Activated naive CD8-positive, alpha-beta T cell treated with anti-CD3 and anti-CD28 coated beads, Interleukin-2, amount 10 ng/mL, durations not matched to agents 7 days and 5 days (primary cell): ENCODE measurements around the gene AGBL4. TPM values are rescaled to one million over a fixed set of nuclear protein-coding genes. Genes with fewer than 3 reads are reported as not detected.
"Not testable (repeated sequence)": the region's sequence is repeated elsewhere in the genome, so short reads cannot be mapped to it uniquely, and the experiment has no call there.

Experiments used
- ATAC-seq: fragments of 150-1000 bp; cut with Tn5 transposase; one replicate; pipeline ENCODE4 v1.10.0; 2021; ENCODE audit warnings: low read depth, moderate library complexity
- POLR2A ChIA-PET: fragments of 350-600 bp; sonication (Branson Sonifier 250); formaldehyde crosslinking; loops from one replicate; lab custom pipeline; 2021; ENCODE audit warnings: antibody characterized with exemption; lab: Charles Lee
- DNase-seq: peaks from one replicate; pipeline ENCODE4 v3.0.0; 2021
- H3K27ac Mint-ChIP-seq: one replicate; pipeline ENCODE4 v1.8.0; 2022; ENCODE audit warnings: mild to moderate bottlenecking, mixed read lengths
- H3K27me3 Mint-ChIP-seq: one replicate; pipeline ENCODE4 v1.8.0; 2022; ENCODE audit warnings: mild to moderate bottlenecking, moderate library complexity, mixed read lengths
- H3K36me3 Mint-ChIP-seq: one replicate; pipeline ENCODE4 v1.8.0; 2021; ENCODE audit warnings: mild to moderate bottlenecking, mixed read lengths
- H3K4me1 Mint-ChIP-seq: one replicate; pipeline ENCODE4 v1.8.0; 2021; ENCODE audit warnings: mixed read lengths
- H3K4me3 Mint-ChIP-seq: one replicate; pipeline ENCODE4 v1.8.0; 2022; ENCODE audit warnings: mild to moderate bottlenecking, moderate library complexity, mixed read lengths
- H3K9me3 Mint-ChIP-seq: one replicate; pipeline ENCODE4 v1.8.0; 2021; ENCODE audit warnings: mixed read lengths
- total RNA-seq, 2 experiments: library from RNA; stranded (reverse); gene quantifications; one replicate each; pipeline ENCODE4 v1.2.3, GENCODE V29; 2021

Gene AGBL4
- total RNA-seq, 2 experiments from 2014 or later, result not detected

DNA sequence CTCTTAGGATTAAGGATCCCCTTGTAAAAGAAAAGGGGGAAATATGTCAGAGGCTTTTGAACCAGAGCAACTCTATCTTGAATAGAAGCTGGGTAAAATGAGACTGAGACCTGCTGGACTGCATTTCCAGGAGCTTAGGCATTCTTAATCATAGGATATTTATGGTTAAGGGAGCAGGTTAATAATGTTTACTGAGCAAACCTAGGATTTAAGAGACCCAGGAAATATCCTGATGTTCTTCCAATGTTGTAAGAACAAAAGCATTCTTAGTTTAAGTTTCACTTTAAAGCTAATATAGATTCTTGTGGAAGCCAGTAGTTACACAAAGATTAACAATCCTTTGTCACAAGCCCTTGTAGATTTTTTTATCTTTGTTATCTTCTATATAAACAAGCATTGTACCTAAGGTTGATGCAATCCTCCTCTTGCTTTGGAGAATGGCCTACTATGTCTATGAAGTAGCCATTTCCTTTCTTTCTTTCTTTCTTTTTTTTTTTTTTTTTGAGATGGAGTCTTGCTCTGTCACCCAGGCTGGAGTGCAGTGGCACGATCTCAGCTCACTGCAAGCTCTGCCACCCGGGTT, 676.9 kb downstream of the AGBL4 start:
- Mint-ChIP-seq H3K4me3 (no peak overlapping the region), H3K4me1 (no peaks in the 10 kb centered on the region), H3K9me3 (peaks cover 5% of the 10 kb centered on the region), H3K27ac (no peak overlapping the region), H3K27me3 (no peaks in the 10 kb centered on the region), H3K36me3 (no peaks in the 10 kb centered on the region)
- ATAC-seq, result no peak
- DNase-seq, result no peak
- POLR2A ChIA-PET, result no interaction called here

DNA sequence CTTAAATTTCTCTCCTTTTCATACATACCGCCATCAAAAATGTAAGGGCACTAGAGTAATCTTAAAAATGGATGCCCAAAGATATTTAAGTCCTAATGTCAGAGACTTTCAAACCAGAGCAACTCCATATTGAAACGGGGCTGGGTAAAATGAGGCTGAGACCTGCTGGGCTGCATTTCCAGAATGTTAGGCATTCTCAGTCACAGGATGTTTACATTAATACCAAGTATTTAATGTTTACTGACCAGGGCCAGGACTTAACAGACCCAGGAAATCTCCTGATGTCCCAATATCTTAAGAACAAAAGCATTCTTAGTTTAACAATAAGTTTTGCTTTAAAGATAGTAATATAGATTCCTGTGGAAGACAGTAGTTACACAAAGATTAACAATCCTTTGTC, 683.2 kb downstream of the AGBL4 start:
- H3K4me1 Mint-ChIP-seq, result no peaks in the 10 kb centered on the region

DNA sequence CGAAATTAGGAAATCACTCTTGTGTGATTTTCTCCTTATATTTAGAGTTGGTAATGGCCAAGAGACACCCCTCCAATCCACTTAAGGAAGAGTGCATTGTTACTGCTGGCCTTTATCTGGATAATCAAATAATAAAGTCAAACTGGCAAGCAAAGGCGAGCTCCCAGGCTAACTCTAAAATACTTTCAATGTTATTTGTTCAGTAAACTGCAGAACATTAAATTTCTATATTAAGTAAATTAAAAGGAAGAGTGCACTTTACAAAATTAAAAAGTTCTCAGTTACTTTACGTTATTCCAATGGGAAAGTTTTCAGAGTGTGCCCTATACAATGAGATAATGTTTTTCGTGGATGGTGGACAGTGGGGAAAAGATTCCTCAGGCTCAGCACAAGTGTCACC, 684.7 kb downstream of the AGBL4 start:
- ATAC-seq (no peak), DNase-seq (no peak)
- Mint-ChIP-seq H3K27me3 (no peaks in the 10 kb centered on the region), H3K9me3 (no peaks in the 10 kb centered on the region), H3K4me3 (no peak overlapping the region), H3K36me3 (no peaks in the 10 kb centered on the region), H3K4me1 (no peaks in the 10 kb centered on the region), H3K27ac (no peak overlapping the region)
- POLR2A ChIA-PET, result no interaction called here

More for the DNA sequence above, 683.2 kb downstream of the AGBL4 start:
- H3K4me3 Mint-ChIP-seq, result no peak overlapping the region
- H3K27ac Mint-ChIP-seq, result no peak overlapping the region
- POLR2A ChIA-PET, result no interaction called here
- no peaks in the 10 kb centered on the region for H3K27me3 Mint-ChIP-seq
- H3K9me3 Mint-ChIP-seq, result peaks cover 5% of the 10 kb centered on the region
- DNase-seq (no peak), ATAC-seq (no peak)
- no peaks in the 10 kb centered on the region for H3K36me3 Mint-ChIP-seq

DNA sequence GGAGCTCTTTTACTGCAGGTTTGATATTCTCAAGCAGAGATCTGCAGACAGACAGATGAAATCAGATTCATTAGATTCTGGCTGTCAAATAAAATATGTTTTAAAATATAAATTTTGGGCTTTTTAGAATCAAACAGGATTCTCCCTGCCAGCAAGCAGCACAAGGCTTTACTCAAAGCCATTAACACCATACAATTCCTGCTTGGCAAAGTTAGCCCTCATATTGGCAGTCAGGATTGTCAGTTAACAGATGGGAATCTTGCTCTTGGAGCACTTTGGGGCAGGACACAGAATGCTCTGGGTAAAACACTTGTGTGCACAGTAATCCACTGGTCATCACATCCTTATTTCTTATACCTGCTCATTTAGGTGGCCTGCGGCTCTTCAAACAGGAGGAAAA, 686.5 kb downstream of the AGBL4 start:
- ATAC-seq (no peak), DNase-seq (no peak)
- no peaks in the 10 kb centered on the region for H3K27me3 Mint-ChIP-seq
- no peak overlapping the region for H3K27ac Mint-ChIP-seq
- no peaks in the 10 kb centered on the region for H3K36me3 Mint-ChIP-seq
- no peaks in the 10 kb centered on the region for H3K4me1 Mint-ChIP-seq
- H3K9me3 Mint-ChIP-seq, result peaks cover 1% of the 10 kb centered on the region
- POLR2A ChIA-PET, result no interaction called here
- no peak overlapping the region for H3K4me3 Mint-ChIP-seq

DNA sequence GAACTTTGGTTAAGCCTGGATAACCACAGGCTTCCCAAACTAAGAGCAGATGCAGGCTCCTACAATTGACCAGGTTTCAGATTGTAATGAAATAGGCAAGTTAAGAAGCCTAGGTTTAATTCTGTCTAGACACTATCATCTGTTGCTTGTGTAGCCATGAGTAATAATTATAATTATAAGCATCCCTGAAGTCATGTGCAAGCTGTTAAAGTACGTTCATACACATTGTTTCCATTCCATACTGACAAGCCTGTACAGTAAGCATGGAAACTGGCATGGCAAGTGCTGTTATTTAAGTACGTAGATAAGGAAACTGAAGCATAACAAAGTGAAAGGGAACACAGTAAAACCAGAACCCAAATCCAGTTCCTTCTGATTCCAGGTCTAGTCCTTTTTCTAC, 689.8 kb downstream of the AGBL4 start:
- peaks cover 3% of the 10 kb centered on the region for H3K9me3 Mint-ChIP-seq
- DNase-seq (no peak), ATAC-seq (no peak)
- no peaks in the 10 kb centered on the region for H3K4me1 Mint-ChIP-seq
- no peaks in the 10 kb centered on the region for H3K27me3 Mint-ChIP-seq
- no peak overlapping the region for H3K4me3 Mint-ChIP-seq
- no peaks in the 10 kb centered on the region for H3K36me3 Mint-ChIP-seq
- POLR2A ChIA-PET, result no interaction called here
- no peak overlapping the region for H3K27ac Mint-ChIP-seq

DNA sequence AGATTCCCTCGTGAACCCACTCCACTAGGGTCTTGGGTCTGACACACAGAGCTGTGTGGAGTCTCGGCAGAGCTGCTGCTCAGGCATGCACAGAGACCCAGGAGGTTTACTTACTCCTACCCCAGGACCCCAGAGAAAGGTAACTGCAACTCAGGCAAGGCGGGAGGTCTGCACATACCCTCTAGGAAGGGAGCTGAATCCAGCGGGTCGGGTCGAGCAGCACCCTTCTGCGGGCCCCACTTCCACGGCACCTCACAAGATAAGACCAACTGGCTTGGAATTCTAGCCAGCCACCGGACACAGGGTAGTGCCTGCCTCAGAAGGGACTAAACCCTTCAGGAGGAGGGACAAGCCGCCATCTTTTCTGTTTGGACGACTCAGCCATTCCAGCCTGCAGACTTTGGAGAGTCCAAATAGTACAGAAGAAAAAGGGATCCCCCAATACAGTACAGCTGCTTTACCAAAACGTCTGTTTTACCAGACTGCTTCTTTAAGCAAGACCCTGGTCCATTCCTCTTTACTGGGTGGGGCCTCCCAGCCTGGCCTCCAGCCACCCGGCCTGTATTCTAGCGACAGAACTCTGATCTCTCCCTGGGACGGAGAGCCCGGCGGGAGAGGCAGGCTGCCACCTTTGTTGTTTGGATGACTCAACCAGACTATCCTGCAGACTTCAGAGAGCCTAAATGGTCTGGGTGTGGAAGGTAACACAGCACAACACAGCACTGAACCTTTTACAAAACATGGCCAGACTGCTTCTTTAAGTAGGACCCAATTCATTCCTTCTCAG, 692.5 kb downstream of the AGBL4 start:
- POLR2A ChIA-PET, result no interaction called here
- Mint-ChIP-seq H3K36me3 (no peaks in the 10 kb centered on the region), H3K27me3 (no peaks in the 10 kb centered on the region), H3K4me3 (no peak overlapping the region), H3K4me1 (no peaks in the 10 kb centered on the region), H3K9me3 (peaks cover 3% of the 10 kb centered on the region), H3K27ac (no peak overlapping the region)
- no peak for ATAC-seq
- no peak for DNase-seq

DNA sequence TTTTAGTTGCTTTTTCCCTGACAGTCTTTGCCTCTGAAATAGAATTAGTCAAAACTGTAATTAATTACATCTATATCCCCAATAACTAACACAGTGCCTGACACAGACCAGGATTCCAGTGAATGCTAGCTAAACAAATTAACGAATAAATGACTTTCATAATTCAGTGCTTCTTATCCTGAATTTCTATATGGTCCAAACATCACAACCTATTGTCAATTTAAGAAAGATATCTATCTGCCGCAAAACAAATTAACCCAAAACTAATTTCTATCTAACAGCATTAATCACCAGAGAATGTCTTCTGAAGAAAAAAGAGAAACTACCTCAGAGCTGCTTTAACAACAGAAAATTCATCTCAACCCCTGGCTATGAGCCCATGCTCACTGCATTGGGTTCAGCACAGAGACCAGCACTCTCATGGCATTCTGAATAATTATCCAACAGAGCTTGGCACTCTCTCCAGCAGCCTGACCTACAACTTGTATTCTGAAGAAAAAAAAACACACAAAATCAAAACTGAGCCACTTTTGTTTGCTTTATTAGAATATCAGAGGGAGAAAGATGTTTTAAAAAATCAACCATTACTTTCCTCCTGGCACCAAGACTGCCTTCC, 699.7 kb downstream of the AGBL4 start:
- no peak overlapping the region for H3K4me3 Mint-ChIP-seq
- POLR2A ChIA-PET, result no interaction called here

DNA sequence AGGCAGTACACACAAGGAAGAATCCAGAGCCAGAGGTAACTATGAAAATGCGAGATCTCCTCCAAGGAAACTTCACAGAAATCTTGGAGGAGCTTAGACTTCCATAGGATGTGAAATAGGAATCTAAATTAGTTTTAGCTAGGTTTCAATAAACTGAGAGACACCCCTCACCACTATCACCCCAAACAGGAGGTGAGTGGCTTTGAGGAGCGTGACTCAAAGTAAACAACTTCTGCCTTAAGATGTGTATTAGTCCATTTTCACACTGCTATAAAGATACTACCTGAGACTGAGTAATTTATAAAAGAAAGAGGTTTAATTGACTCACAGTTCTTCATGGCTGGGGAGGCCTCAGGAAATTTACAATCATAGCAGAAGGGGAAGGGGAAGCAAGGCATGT, 703.3 kb downstream of the AGBL4 start:
- ATAC-seq, H3K27ac Mint-ChIP-seq, H3K9me3 Mint-ChIP-seq, POLR2A ChIA-PET, H3K36me3 Mint-ChIP-seq, H3K27me3 Mint-ChIP-seq, DNase-seq, H3K4me3 Mint-ChIP-seq, H3K4me1 Mint-ChIP-seq: not testable (repeated sequence)

More for the DNA sequence above, 699.7 kb downstream of the AGBL4 start:
- Mint-ChIP-seq H3K27me3 (no peaks in the 10 kb centered on the region), H3K36me3 (no peaks in the 10 kb centered on the region), H3K9me3 (no peaks in the 10 kb centered on the region), H3K4me1 (no peaks in the 10 kb centered on the region), H3K27ac (no peak overlapping the region)
- no peak for ATAC-seq
- no peak for DNase-seq

DNA sequence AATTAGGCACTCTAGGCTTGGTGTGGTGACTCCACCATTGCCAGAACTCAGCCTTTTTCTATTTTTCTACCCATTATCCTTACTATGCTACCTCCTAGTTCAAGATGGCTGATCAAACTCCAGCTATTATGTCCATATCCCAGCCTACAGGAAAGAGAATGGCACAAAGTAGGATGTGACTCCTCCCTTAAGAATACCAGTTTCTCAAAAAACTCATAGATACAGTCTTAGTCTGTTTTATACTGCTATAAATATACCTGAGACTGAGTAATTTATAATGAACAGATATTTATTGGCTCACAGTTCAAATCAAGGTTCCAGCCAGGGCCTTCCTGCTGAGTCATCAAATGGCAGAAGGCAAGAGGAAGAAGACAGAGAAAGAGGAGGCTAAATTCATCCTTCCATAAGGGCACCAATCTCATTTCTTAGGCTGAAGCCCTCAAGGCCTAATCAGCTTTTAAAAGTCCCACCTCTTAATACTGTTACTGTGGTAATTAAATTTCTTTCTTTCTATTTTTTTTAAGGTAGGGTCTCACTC, 704.3 kb downstream of the AGBL4 start:
- POLR2A ChIA-PET, result no interaction called here
- Mint-ChIP-seq H3K4me1 (no peaks in the 10 kb centered on the region), H3K9me3 (no peaks in the 10 kb centered on the region), H3K27me3 (no peaks in the 10 kb centered on the region), H3K27ac (no peak overlapping the region), H3K4me3 (no peak overlapping the region), H3K36me3 (no peaks in the 10 kb centered on the region)
- ATAC-seq, result no peak
- DNase-seq, result no peak

DNA sequence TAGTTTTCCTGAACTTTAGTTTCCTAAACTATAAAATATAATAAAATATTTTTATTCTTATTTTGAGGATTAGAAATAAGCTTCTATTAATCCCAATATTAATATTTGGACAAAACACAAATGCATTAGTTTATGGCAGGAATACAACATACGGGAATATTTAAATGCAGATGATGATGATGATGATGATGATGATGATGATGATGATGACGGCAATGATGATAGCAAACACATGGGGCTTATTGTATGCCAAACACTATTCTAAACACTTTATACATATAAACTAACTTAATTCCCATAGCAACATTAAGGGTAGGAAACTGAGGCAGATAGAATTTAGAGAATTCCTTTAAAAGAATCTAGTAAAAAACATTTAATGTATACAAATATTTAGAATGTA, 705.5 kb downstream of the AGBL4 start:
- Mint-ChIP-seq H3K27me3 (no peaks in the 10 kb centered on the region), H3K36me3 (no peaks in the 10 kb centered on the region), H3K4me3 (no peak overlapping the region), H3K4me1 (no peaks in the 10 kb centered on the region), H3K9me3 (peaks cover 2% of the 10 kb centered on the region), H3K27ac (no peak overlapping the region)
- POLR2A ChIA-PET, result no interaction called here
- DNase-seq (no peak), ATAC-seq (no peak)

DNA sequence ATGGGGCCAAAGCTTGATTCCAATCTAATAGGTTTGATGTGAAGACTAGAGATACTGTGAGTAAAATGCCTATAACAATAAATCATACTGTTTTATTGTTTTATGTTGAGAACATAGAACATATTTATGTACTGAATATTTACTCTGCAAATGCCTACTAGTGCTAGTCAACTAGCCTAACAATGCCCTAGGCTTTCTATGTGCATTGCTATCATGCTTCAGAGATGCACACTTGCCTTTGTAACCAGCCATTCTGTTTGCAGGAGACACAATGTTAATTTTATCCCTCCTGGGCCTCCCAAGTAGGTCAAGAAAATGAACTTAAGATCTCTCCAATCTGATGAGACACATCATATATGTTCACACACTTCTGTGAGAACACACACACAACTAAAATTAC, 716.3 kb downstream of the AGBL4 start:
- Mint-ChIP-seq H3K4me1 (no peaks in the 10 kb centered on the region), H3K27ac (no peak overlapping the region), H3K27me3 (no peaks in the 10 kb centered on the region), H3K4me3 (no peak overlapping the region), H3K9me3 (peaks cover 4% of the 10 kb centered on the region), H3K36me3 (no peaks in the 10 kb centered on the region)
- POLR2A ChIA-PET, result no interaction called here
- no peak for DNase-seq
- no peak for ATAC-seq

DNA sequence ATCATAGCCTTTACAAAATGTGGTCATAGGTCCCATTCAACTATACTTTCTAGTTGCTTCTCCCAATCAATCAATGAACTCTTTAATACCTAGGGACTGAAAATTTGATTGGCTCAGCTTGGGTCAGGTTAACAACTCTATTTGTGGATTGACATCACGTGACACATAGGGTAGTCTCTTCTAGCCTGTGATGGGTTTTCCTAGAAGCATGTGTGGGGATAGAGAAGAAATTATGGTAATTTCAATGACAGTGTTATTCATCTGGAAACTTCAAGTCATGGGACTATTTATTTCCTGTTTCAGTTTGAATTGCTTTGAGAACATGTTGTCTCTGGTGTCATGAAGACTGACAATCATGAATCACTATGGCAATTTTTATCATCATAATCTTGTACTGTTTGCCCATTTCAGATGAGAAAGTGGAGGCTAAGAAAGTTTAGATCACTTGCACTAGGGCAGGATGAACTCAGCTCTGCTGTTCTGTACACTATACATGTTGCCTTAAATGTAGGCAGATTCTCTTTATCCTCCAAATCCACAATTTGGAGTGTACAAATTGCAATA, 717.2 kb downstream of the AGBL4 start:
- Mint-ChIP-seq H3K36me3 (no peaks in the 10 kb centered on the region), H3K4me3 (no peak overlapping the region), H3K4me1 (no peaks in the 10 kb centered on the region), H3K27ac (no peak overlapping the region), H3K9me3 (peaks cover 4% of the 10 kb centered on the region), H3K27me3 (no peaks in the 10 kb centered on the region)
- no peak for ATAC-seq
- DNase-seq, result no peak
- POLR2A ChIA-PET, result no interaction called here

DNA sequence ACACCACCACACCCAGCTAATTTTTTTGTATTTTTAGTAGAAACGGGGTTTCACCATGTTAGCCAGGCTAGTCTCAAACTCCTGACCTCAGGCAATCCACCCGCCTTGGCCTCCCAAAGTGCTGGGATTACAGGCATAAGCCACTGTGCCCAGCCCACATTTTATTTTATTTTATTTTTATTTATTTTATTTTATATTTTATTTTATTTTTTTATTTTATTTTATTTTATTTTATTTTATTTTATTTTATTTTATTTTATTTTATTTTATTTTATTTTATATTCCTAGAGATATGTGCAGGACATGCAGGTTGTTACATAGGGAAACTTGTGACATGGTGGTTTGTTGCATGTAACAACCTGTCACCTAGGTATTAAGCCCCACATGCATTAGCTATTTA, 721.4 kb downstream of the AGBL4 start:
- H3K4me1 Mint-ChIP-seq, H3K27me3 Mint-ChIP-seq, H3K9me3 Mint-ChIP-seq, ATAC-seq, H3K27ac Mint-ChIP-seq, H3K36me3 Mint-ChIP-seq, H3K4me3 Mint-ChIP-seq, POLR2A ChIA-PET, DNase-seq: not testable (repeated sequence)
